ENCODE measurements around the gene FAM111A. TPM values are rescaled to one million over a fixed set of nuclear protein-coding genes. Genes with fewer than 3 reads are reported as not detected.

Gene FAM111A
- total and polyA plus RNA-seq, 10 of the 15 experiments (the other 5 are each of a cell fraction or from before 2014, with no cell fraction given), result 26.6 to 95.0 (median 67.5) TPM

GRCh38 chr11:59141673-59142460, 789 bp upstream of the FAM111A start:
- in situ Hi-C loops (cut with MboI) (loop anchor here (5.0 kb wide), 2 partner anchors 35 to 90 kb away; partner anchors contain the start of gene FAM111B), intact Hi-C loops (cut with micrococcal nuclease; ENCODE audit: unreplicated experiment) (loop anchor here (1.0 to 2.0 kb wide), 3 partner anchors 16 to 563 kb away; partner anchors contain the start of genes FAM111B and ZFP91)
- H3K9me3 ChIP-seq (replicated peaks; ENCODE audit: control insufficient read depth, insufficient read depth, low read length), result no peaks in the 10 kb centered on the region
- H3K4me3 ChIP-seq, result peak overlapping the region; percentile 83
- POLR2A ChIA-PET, result interaction anchor here (0.6 to 1.8 kb wide), 4 partner anchors 9 to 35 kb away, joined by 3 to 7 read pairs (median 3); partner anchors contain the start of gene FAM111B
- H3K9ac ChIP-seq (ENCODE audit: control insufficient read depth, insufficient read depth, low read length), result peak overlapping the region; percentile 92
- H3K79me2 ChIP-seq (ENCODE audit: control insufficient read depth, insufficient read depth, low read length), result peaks cover 40% of the 10 kb centered on the region
- H3K36me3 ChIP-seq (ENCODE audit: control insufficient read depth in 2 of 2, insufficient read depth in 2 of 2, low read length in 1 of 2), result peaks cover 0 to 6% of the 10 kb centered on the region in 2 experiments; a peak in 1 of 4 replicates
- CTCF ChIA-PET, result interaction anchor here (1.0 to 12.0 kb wide), 10 partner anchors 10 to 229 kb away, joined by 3 to 250 read pairs (median 8); partner anchors contain the start of gene FAM111B
- peak overlapping the region; percentile 91 for H3K27ac ChIP-seq (ENCODE audit: control insufficient read depth, insufficient read depth)
- H2AFZ ChIP-seq (ENCODE audit: control insufficient read depth, low read depth, low read length), result peak overlapping the region; percentile 93
- TSS peak; percentile 86 for BruUV-seq (replicated peaks)
- 0% methylated on average over 3 of the region's 3 CpGs for WGBS (ENCODE audit: insufficient coverage, insufficient replicate concordance, low lambda C conversion rate, missing lambda C conversion rate)
- no peaks in the 10 kb centered on the region for H4K20me1 ChIP-seq (ENCODE audit: control insufficient read depth, insufficient read depth)
- FAIRE-seq (no peak), ATAC-seq (no peak; the same call in 2 of the 3 replicates), DNase-seq (ENCODE audit: low read depth, low spot score) (no peak)
- TF ChIP-seq RAD51 (IDR thresholded peaks at IDR 0.05) (no peak), USF1 (IDR thresholded peaks at IDR 0.05; ENCODE audit: borderline replicate concordance, extremely low read length, insufficient read depth, low read depth, low read length) (no peak), BRCA1 (IDR thresholded peaks at IDR 0.05; ENCODE audit: low read depth, low read length) (no peak), MYC (IDR thresholded peaks at IDR 0.05; ENCODE audit: insufficient read depth, insufficient read length, insufficient replicate concordance, low read length, severe bottlenecking) (no peak), ZBTB40 (IDR thresholded peaks at IDR 0.05; ENCODE audit: borderline replicate concordance) (no peak), HSF1 (IDR thresholded peaks at IDR 0.05; ENCODE audit: low read depth, low read length) (no peak), MTA2 (IDR thresholded peaks at IDR 0.05; ENCODE audit: low read depth) (0 out of 2 replicates have a peak, but pooled peaks have one; percentile 10)
- RAD21 ChIA-PET (ENCODE audit: unreplicated experiment), result interaction anchor here (1.0 to 3.9 kb wide), 7 partner anchors 10 to 83 kb away, joined by 3 to 56 read pairs (median 6); partner anchors contain the start of gene FAM111B
- peaks cover 12% of the 10 kb centered on the region; the same call in 1 of the 2 replicates for H3K4me1 ChIP-seq (ENCODE audit: control insufficient read depth, insufficient read depth, low read length)
- H3K27me3 ChIP-seq (replicated peaks in 1 of 2; ENCODE audit: control insufficient read depth in 2 of 2, insufficient read depth in 2 of 2, low read length in 1 of 2), result no peaks in the 10 kb centered on the region
- H3K4me2 ChIP-seq (ENCODE audit: control insufficient read depth, insufficient read depth), result peak overlapping the region; percentile 67
- SMC1A ChIA-PET (ENCODE audit: uncharacterized antibody, unreplicated experiment), result interaction anchor here (1.0 to 4.2 kb wide), 9 partner anchors 10 to 125 kb away, joined by 3 to 36 read pairs (median 9); no protein-coding TSS in a partner anchor

Data from GM12878 (cell line).